ENCODE data around the gene BIRC6. TPM values are rescaled to one million over a fixed set of nuclear protein-coding genes. Genes with fewer than 3 reads are reported as not detected.

BIRC6 gene
- total and polyA plus RNA-seq, 2 of the 8 experiments (the other 6 are each of a cell fraction or from before 2014, with no cell fraction given): 32.5 to 69.5 TPM

GRCh38 chr2:32442020-32442467 is 85.2 kb downstream of the BIRC6 start (continued):
- no peak for TF ChIP-seq ZNF274 (IDR thresholded peaks at IDR 0.05; ENCODE audit: borderline replicate concordance, extremely low read depth, low read length)

Measured in H1 (cell line).